GM18508 (cell line): Measurements from ENCODE around the gene UBE2D1.

Source experiments
- ATAC-seq: cut with Tn5 transposase; IDR thresholded peaks from one replicate; pipeline ENCODE4 v1.9.1; 2021; ENCODE audit warnings: moderate number of reproducible peaks; ENCODE audit not compliant: insufficient read depth, unreplicated experiment

The UBE2D1 gene

DNA sequence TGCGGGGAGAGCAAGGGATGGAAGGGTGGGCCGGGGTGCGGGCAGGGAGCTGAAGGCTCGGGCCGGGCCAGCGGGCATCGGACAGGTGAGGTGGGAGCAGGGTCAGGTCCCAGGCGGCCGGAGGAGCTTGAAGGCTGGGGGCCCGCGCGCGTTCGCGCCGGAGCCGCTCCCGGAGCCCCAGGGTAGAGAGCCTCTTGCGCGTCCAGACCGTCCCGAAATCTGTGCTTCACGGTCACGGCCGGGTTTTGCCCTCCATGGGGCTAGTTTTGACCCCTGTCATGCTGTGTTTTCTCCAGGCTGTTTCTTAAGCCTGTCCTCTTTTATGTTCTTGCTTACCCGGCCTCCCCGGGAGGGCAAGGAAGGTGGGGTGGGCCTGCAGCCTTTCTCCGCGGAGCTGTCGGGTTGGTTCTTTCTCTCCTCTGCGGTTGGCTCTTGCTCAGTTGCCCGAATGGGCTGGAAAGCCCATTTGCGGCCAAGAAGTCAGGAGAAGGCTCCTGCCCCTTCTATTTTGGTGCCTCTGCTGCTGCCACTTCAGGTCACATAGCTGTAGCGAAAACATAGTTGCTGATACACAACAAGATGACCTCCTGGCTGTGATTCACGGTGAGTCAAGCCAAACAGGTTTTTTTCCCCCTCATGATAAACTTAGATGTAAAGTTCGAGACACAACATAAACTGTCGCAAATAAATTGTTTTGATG lies 650 bp downstream of the UBE2D1 start:
- ATAC-seq = peak; percentile 15

DNA sequence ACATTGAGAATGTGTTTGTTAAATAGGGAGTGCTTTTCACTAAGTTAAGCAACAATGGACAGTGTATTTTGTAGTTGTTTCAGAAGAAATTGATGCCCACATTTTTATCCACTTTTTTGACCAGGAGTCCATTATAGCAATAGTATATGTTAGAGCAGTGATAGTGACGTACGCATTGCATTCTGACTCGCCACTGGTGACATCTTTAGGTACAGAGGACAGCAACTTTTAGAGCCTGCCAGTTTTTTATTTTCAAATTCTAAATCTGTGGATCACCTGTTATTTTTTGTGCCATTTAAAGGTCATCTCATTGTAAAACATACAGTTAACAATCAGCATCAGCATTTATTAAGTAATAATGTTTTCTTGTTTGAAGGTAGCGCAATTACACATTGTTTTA lies 1.4 kb downstream of the UBE2D1 start:
- no peak for ATAC-seq

DNA sequence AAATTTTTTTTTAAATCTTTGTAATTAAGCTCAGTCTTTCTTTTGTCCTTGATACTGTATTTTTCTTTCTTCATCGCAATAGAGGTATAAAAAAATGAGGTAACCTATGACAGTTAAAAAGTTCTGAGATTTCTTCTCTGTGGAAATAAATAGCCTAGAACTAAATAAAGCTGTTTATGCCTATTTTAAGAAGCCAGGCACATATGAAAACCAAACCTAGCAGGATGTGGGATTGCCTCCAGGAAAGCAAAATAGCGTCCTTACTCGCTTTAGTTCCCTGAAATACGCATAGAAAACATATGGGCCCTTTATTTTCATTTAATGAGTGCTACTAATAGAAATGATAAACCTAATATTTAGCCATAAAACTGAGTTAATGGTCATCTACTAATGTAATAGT lies 6.6 kb downstream of the UBE2D1 start:
- no peak for ATAC-seq

DNA sequence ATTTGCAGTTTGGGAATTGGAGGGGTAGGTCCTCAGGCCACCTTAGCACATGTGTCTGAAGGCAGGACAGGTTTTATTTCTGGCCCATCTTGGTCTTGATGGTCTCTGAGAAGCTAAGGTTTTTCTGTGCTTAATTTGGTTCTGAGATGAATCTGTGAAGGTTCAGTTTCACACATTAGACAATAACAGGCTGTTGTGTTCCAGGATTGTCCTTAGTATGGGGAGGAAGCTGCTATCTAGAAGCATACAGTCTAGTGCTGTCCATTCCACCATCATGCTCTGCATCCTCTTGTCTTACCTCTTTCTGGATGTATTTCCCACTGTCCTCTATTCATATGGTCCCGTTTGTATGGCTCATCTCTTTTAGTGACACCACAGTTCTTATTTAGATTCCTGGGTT lies 7.1 kb downstream of the UBE2D1 start:
- ATAC-seq = no peak

DNA sequence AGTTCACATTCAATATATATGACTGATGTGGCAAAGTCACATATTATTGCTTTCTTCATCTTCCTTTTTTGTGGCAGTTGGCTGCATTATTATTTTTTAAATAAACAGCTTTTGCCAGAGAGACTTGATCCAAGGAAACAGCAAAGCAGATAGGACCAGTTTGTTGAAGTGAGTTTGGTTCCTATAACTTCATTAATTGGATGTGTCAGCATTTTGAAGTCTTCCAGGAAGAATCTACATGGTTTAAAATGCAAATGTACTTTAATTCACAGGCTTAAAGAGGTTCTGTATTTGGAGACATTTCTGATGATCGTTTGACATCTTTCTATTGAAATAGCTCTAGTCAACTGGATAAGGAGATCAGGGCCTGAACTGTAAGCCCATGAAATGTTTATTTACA lies 13.2 kb downstream of the UBE2D1 start:
- no peak for ATAC-seq

DNA sequence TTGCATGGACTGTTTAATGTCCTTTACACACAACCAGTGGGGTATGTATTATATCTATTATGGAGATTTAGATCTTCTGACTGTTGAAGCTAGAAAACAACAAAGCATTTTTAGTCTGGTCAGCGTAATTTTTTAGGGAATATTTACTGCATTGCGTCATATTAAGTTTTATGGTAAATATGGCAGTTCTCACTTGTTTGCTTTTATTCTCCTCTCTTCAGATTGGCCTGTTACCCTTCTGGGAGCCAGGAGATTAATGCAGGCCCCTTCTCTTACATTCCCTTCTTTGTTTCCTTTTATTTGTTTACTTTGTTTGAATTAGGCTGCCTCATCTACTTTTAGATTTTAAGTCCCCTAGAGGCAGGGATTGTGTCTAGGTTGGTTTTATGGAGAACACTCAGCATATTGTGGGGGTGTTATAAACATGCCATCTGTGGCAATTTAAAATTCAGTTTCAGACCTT lies 13.8 kb downstream of the UBE2D1 start:
- ATAC-seq = no peak

DNA sequence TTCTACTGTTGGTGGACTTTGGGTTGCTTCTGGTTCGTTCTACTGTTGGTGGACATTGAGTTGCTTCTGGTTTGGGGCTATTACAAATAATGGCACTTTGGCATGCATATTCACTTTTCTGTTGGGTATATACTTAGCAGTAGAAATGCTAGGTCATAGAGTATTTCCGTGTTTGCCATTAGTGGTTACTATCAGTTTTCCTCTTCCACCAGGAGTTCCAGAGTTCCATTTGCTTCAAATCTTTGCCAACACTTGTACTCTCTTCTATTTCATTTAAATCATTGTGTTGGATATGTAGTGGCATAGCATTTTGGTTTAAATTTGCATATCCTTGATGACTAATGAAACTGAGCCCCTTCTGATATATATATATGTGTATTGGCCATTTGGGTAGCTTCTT lies 15.2 kb downstream of the UBE2D1 start:
- ATAC-seq = no peak

DNA sequence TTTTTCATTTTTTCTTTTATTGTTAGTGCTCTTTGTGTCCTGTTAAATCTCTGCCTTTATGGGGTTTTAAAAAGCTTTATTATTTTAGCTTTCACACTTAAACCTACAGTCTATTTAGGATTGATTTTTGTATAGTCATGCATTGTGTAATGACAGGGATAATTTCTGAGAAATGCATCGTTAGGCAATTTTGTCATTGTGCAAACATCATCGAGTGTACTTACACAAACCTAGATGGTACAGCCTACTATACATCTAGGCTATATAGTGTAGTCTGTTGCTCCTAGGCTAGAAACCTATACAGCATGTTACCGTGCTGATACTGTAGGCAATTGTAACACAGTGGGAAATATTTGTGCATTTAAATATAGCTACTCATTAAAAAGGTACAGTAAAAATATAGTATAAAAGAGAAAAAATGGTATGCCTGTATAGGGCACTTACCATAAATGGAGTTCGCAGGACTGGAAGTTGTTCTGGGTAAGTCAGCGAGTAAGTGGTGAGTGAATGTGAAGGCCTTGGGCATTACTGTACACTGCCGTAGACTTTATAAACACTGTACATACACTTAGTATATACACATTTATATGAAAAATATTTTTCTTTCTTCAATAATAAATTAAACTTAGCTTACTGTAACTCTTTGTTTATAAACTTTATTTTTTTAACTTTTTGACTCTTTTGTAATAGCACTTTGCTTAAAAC lies 16.0 kb downstream of the UBE2D1 start:
- ATAC-seq = no peak

DNA sequence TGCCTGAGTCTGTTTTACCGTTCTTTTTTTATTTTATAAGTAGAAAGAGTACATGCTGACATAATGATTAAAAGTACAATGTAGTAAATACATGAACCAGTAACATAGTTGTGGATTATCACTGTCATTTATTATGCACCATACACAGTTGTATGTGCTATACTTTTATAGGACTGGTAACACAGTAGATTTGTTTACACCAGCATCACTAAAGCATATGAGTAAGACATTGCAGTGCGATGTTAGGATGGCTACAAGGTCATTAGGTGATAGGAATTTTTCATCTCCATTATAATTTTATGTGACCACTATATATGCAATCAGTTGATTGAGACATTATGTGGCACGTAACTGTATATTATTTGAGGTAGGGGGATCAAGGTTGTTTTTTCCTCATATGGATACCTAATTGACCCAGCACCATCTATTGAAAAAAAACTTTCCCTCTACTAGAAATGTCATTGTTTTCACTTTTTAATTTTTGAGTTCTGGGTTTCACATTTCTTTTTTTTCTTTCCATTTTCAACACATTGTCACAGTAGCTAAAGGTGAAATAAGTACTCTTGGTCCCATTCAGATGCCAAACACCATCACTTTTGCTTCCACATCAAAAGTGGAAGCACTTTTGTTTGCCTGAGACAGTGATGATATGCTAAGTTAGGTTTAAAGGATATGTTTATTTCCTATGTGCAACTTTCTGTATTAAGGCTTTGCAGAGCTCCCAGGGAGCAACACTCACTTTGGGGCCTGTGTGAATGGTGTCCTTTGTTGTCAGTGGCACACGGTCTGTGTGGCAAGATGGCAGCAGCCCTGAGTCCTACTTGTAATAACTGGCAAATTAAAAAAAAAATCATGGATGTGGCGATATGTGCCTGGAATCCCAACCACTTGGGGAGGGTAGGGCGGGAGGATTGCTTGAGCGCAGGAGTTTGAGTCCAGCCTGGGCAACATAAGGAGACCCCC lies 17.1 kb downstream of the UBE2D1 start:
- ATAC-seq = no peak

DNA sequence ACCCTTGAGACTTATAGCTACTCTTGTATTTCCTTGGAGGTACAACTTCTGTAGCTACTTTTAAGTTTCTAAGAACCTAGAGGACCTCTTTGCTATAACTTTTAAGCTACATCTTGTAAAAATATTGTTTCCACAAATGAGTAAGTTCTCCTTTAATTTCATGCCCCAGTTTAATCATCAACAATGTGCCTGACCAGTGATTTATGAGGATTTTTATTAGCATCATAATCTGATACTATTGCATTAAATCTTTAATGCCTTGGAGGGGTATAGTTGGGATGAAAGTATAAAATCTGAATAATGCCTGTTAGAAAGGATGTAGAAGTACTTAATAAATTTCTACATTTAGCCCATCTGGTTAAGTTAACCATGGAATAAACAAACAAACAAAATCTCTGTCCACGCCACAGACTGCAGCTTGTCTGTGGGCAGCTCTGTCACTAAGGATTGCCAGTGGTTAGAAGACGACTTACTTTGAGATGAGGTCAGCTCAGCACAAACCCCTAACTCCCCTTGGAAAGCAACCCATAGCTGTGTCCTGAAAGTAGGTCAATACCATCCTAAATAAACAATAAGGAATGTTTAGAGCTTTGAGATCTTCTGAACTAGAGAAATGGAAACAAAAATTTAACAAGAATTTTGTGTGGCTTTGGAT lies 18.3 kb downstream of the UBE2D1 start:
- ATAC-seq = no peak

DNA sequence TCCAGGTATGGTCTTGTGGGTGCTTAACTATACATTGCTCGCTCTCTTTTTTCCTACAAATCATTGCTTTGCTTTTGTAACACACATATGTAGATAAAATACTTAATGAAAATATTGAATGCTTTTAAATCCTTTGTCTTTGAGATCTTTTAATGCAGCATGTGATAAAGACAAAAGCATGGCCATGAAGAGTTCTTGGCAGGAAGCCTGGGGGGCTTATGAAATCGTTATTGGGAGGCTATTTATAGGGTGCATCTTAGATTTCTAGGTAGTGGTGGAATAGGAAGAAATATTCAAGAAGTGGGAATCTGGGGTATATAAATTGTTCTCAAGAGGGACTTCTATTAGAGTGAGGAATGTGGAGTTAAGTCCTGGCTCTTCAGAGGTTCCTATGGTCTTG lies 21.9 kb downstream of the UBE2D1 start:
- ATAC-seq = no peak

DNA sequence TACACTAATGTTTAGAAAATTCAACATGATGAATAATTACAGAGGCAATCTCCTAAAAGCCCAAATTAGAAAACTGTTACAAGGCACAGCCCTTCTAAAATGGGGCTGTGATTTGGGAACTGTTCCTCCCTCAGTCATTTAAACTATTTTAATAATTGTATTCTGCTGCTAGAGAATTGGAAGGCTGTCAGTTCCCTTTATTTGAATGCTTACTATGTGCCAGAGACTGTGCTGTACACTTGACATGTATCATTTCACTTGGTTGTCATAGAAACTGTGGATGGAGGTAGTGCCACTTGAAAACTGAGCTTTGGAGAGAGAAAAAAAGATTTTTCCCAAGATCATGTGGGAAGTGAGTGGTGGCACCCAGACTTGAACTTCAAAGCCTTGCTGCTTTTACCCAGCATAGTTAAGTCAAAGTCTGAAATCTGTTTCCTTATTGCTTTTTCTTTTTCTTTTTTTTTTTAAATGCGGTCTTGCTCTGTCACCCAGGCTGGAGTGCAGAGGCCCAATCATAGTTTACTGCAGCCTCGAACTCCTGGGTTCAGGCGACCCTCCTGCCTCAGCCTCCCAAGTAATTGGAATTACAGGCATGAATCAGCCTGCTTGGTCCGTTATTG lies 23.6 kb downstream of the UBE2D1 start:
- no peak for ATAC-seq

DNA sequence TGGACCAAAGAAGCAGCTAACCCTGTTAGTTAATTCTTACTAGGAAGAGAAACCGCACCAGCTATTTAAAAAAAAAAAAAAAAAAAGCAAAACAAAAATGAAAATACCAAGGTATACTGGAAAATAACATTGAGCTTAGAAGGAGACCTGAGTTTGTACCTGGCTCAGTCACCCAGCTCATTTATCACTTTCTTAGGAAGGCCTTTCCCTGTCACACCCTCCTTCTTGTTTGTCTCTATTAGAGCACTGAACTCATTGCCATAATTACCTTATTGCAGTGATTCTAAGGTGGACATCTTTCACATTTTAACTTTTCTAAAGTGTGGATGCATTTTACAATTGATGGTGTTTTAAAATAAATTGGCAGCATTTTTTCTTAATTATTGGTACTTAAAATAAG lies 24.1 kb downstream of the UBE2D1 start:
- no peak for ATAC-seq

DNA sequence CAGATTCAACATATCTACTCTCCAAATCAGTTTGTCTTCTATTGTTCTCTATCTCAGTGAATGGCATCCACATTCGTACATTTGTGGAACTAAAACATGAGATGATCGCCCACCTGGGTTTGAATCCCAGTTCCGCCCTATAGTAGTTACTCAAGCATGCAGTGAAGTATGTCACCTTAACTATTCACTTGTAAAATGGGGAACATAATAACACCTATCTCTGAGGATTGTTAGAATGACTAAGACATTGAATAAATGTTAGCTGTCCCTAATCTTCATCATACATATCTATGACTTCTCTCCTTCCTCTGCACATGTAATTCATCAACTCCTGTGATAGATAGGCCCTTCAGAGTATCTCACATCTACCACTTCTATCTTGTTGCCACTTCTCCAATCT lies 24.7 kb downstream of the UBE2D1 start:
- ATAC-seq = no peak

DNA sequence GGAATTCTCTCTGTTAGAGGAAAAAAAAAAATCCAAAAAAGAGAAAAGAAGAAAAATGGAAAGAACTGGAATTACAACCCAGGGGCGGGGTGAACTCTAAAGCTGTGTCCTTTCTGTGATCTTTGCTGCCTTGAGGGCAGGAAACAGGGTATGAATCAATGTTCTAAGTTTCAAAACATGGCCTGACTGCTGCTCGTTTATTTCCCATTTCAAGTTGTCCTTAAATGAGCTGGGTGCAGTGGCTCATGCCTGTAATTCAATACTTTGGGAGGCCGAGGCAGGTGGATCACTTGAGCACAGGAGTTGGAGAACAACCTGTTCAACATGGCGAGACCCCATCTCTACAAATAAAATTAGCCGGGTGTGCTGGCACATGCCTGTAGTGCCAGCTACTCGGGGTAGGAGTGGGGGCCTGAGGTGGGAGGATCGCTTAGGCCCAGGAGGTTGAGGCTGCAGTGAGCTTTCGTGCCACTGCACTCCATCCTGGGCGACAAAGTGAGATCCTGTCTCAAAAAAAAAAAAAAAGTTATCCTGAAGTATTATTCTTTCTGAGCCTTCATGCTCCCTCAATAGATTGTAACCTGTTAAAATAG lies 25.7 kb downstream of the UBE2D1 start:
- no peak for ATAC-seq

DNA sequence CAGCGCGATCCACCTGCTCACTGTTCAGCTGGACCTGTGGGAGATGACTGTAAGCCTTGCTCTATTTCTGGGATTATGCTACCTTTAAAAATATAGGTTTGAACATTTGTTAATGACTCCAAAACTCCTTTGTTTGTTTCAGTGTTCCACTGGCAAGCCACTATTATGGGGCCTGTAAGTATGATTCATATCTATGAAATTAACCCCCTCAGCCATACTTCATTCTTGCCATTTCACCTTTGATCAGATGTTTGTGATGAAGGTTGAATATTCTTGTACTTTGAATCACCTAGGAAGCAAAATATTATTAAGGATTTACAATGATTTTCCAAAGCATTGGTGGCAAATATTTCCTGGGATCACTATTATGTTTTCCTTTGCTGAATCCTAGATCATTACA lies 26.5 kb downstream of the UBE2D1 start:
- no peak for ATAC-seq

DNA sequence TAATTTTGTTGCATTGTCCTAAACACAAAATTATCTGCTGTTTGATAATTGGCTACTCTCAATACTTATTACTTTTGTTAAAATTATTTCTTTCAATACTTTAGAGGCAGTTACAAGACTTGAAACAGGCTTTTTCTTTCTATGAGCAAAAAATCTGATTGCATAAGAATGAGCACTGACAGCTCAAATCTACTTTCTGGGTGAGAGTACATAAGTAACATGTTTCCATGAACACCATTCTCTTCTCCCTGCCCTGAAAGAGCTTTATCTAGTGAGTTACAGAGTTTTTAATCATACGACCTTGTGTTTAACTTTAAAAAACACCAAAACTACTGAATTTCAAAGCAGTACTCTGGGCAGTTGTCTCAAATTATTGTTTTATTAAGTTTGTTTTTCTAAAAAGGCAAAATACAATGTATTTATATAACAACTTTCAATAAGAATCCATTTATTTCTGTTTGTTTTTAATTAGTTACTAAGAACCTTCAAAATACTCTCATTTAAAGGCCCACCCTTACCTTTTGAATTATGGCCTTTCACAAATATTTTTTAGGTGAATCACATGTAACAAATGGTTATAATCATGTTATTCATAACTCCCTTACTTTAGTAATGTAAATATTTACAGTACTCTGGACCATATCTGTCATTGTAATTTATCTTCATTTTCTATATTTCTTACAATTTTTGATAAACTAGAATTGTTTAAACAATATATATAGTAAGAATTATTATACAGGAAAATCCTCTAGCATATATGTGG lies 27.4 kb downstream of the UBE2D1 start:
- ATAC-seq = no peak

DNA sequence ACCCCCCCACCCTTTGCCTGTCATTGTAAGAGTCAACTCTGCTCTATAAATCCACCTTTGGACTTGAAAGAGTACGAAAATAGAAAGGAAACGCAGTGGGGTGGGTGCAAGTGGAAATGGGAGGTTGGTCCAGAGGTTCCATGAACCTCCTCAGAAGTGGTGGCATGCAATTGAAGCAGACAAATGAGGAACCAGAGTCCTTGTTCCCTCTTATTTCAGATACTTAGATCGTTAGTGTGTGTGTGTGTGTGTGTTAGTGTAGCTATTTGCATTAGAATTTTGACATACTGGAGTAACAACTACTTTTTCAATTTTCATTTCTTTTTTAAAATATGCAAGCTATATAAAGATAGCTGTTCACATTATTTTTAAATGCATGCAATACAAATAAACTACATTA lies 32.3 kb downstream of the UBE2D1 start:
- no peak for ATAC-seq

DNA sequence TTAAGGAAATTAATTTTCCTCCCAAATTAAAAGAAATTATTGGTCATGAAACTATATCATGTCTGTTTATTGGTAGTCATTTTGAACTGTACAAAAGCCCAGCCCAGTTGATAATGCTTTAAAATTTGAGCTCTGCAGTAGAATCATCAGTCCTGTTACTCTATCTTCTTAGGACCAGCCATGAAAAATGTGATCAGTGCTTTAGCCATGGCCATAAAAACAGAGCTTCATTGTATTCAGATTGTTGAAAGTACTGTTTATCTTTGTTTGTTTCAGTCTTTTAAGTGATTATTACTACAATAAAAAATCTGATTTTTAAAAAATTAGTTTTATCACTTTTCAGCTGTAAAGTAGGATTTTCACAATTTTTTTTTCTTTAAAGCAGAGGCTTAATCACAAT lies 36.7 kb downstream of the UBE2D1 start:
- ATAC-seq = no peak
